ENCODE measurements around the gene DYNC1LI1.
"Not testable (repeated sequence)": the region's sequence is repeated elsewhere in the genome, so short reads cannot be mapped to it uniquely, and the experiment has no call there.

The DYNC1LI1 gene

DNA sequence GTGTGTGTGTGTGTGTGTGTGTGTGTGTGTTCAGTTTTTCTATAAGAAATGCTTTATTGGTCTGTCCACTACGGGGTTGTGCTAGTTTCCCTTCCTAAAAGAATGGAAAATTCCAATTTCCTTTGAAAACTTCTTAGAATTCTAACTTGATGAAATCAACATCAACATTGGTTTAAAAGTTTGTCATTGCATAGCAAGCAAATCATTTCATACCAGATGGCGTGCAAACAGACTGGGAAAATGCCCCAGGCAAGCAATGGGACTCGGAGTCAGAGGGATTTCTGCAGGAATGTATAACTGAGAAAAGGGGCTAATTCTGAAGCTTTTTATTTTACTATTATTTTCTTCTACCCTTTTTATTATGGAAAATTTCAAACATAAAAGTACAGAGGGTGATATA is 13.1 kb upstream of the DYNC1LI1 start:
- DNase-seq (ENCODE audit: low read depth), result no peak

DNA sequence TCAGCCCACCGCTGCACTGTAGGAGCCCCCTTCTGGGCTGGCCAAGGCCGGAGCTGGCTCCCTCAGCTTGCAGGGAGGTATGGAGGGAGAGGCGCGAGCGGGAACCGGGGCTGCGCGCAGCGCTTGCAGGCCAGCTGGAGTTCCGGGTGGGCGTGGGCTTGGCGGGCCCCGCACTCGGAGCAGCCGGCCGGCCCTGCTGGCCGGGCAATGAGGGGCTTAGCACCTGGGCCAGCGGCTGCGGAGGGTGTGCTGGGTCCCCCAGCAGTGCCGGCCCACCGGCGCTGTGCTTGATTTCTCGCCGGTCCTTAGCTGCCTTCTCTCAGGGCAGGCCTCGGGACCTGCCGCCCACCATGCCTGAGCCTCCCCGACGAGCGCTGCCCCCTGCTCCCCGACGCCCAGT is 8.0 kb upstream of the DYNC1LI1 start:
- not testable (repeated sequence) for DNase-seq (ENCODE audit: low read depth)

DNA sequence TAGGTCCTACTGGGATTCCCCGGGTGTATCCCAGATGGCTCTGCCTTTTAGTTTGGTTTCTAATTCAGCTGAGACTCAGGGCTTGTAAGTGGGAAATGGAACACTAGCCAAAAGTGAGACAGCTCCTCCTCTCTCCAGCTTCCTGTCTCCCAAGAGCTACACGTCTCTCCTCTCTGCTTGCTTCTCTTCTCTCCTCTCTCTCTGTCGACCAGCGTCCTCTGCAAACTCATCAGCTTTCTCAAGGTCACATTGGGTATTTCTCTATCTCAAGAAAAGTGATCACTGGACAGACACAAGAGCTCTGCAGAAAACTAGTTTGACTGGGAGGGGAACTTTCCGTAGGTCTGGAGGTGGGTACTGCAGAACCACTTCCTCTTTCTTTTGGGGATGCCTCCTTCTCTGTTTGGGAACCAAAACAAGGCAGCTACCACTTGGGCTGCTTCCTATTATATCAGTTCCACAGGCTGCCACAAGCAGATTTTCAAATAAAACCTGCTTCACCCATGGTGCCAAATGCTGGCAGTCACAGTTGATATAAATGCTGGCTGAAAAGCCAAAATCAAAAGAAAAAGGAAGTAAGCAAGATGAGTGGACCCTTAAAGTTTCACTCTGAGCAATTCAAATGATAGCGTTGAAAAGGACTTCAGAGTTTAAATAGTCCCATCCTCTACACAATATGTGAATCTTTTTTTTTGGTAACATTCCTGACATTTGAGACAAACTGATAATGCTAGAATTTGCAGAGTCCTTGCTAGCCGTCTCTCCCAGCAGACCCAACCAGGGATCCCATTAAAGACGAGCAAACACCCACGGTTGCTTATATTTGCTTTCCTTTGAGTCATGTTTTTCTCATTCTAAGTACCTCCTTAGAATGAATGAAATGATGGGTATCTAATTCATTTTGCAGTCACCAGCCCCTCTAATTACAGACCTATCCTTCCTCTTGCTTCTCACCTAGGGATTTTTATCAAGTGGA is 7.2 kb upstream of the DYNC1LI1 start:
- no peak for DNase-seq (ENCODE audit: low read depth)

DNA sequence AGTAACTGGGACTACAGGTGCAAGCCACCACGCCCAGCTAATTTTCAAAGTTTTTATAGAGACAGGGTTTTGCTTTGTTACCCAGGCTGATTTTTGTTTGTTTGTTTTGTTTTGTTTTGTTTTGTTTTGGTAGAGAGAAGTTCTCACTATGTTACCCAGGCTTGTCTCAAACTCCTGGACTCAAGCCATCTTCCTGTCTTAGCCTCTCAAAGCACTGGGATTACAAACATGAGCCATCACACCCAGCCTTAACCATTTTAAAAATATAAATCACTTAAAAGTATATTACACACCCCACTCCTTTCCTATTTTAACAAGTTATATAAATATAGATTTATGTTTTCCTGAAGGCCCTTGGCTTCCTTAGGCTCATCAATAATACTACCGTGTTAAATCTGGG is 6.5 kb upstream of the DYNC1LI1 start:
- DNase-seq (ENCODE audit: low read depth), result no peak

DNA sequence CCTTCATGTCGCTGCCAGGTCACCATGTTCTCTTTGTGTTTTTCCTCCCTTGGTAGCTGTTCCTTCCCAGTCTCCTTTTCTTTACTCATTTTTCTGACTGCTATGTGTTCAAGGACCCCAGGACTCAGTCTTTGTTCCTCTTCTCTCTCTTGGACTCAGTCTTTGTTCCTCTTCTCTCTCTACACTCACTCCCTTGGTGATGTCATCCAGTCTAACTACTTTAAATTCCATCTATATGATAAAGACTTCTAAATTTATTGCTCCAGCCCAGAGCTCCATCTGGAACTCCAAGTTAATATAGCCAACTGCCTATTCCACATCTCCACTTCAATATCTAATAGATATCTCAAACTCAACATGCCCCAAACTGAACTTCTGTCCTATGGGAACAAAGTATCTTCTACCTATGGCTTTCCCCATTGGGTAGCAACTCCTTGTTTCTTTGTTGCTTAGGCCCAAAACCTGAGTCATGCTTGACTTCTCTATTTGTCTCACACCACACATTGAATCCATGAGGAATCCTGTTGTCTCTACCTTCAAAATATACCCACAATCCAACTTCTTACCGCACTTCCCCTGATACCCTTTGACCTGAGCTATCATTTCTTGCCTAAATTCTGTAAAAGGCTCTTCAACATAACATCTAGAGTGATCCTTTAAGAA is 4.9 kb upstream of the DYNC1LI1 start:
- no peak for DNase-seq (ENCODE audit: low read depth)

DNA sequence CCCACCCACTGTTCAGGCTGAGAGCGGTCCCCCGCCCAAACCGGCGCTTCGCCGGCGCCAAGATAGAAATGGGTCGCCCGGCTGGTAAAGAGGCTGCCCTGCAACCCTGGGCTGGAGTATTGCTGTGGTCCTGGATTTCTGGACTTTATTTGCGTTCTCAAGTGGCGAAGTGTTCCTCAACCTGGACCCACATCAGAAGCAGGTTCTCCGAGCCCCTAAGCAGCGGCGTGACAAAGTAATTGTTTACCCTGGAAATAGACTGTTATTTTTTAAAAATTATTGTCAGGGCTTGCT is 481 bp upstream of the DYNC1LI1 start:
- no peak for DNase-seq (ENCODE audit: low read depth)

DNA sequence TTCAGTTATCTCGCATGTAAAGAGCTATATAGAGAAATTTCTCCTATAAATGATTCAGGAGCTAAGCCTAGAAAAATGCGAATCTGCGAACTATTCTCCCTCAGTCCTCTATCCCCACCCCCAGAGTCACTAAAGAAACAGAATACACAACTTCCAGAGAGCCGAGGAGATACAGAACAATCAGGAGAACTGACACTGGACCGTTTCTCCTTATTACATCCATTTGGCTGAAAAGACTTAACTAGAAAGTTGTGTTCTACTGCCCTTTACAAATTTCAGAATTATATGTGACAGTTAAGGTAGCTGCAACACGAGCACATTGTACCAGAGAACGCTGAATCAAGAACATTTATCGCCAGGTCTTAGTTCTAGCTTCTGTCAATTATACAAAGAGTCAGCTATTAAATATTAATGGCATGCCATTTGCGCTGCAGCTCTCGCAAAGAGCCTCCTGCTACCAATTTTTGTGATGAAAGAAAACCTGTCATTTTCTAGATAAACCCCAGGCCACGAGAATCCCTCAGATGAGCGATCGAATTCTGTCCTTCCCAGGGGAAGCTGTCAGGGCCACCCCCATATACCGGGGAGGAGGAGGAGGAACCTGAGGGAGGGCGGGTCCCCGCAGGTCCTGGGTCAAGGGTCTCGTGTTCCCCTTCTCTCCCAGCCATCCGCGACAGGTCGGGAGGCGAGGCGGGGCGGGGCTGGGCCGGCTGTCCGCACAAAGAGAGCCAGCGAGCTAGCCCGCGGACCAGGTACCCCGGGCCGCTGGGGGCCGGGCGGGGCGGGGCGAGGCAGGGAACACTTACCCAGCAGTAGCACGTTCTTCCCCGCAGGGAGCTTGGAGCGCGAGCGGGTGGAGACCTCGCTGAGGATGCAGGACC is 878 bp downstream of the DYNC1LI1 start:
- peak; percentile 29 for DNase-seq (ENCODE audit: low read depth)

DNA sequence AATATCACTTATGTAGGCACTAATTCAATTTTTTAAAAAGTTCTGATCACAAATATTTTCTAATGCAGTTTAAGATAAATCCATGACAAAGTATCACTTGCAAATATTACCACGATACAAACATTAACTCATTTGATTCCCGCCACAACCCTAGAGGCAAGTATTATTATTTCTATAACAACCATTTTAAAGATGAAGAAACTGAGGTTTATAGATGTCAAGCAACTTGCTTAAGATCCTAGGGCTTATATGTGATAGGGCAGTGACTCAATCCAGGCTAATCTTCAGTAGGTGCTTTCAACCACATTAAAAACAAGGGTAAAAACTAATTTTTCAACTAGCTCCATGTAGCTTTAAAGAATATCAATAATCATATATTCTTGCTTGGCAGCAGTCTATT is 1.7 kb downstream of the DYNC1LI1 start:
- DNase-seq (ENCODE audit: low read depth), result no peak

DNA sequence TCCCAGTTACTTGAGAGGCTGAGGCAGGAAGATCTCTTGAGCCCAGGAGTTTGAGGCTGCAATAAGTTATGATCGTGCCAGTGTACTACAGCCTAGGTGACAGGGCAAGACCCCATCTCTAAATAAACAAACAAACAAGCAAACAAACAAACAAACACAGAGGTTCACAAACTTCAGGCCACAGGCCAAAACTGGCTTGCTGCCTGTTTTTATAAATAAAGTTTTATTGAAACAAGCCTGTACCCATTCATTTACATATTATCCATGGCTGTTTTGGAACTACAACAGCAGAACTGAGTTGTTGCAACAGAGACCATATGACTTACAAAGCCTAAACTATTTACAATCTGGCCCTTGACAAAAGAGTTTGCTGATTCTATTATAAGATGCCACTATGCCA is 6.5 kb downstream of the DYNC1LI1 start:
- no peak for DNase-seq (ENCODE audit: low read depth)

DNA sequence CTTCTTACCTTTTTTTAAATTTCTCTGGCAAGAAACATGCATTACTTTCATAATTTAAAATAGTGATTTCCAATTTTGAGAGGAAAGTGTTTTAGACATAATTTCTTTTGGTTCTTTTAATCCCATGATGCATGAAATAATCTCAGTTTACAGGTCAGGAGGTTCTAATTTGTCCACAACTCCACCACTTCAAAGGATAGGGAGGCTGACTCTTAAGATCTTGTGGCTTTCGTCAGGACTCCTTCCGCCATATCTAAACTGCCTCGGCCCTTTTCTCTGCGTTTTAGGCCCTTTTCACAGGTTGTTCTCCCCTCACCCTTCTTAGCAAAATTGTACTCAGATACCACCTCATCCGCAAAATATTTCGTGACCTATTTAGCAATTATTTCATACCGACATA is 8.0 kb downstream of the DYNC1LI1 start:
- no peak for DNase-seq (ENCODE audit: low read depth)

DNA sequence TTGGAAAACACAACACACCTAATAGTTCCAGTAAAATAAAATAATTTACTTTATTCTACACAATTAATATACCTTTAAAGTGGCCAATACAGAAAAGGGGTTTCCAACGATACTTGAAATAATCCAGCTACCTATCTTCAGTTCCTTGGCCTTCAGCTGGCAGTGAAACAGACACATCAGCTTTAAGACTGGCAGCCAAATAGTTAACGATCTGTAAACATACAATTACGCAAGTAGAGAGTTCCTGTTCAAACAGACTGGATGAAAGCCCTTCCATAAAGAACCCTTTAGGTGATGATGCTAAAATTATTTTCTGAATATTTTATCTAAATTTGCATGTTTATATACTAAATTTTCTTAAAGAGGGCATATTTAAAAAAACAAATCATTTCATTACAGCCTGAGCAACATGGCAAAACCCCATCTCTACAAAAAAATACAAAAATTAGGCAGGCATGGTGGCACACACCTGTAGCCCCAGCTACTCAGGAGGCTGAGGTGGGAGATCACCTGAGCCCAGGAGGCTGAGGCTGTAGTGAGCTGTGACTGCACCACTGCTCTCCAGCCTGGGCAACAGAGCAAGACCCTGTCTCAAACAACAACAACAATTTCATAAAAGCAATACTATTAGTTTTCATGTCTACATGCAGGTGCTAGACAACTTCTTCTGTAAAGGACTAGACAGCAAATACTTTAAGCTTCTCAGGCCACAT is 12.9 kb downstream of the DYNC1LI1 start:
- no peak for DNase-seq (ENCODE audit: low read depth)

DNA sequence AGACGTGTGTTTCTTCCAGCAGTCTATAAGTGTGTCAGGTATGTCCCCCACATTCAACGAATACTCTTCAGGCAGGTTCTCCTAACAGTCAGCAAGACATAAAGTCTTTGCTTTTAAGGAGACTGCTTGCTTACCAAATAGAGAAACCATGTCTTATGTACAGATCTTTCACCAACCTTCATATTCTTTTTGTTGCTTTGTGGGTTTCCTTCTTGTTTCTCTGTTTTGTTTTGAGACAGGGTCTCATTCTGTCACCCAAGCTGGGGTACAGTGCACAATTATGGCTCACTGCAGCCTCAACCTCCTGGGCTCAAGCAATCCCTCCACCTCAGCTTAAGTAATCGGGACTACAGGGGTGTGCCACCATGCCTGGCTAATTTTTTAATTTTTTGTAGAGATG is 14.3 kb downstream of the DYNC1LI1 start:
- no peak for DNase-seq (ENCODE audit: low read depth)

DNA sequence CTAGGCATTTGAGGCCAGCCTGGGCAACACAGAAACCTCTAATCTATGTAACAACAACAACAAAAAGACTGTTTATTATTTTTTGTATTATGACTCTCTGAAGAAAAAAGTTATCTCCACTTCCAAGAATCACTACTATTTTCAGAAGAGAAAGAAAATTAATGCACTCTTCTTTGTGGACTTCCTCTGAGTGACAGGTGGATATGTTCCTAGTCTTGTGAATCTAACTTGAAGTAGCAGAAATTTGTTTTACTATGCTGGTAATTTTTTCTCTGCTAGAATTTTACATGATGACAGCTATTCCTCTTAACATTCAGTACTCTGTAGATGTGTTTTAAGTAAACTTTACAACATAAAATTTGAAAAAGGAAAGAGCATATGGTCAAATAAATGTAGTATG is 16.7 kb downstream of the DYNC1LI1 start:
- DNase-seq (ENCODE audit: low read depth), result no peak

DNA sequence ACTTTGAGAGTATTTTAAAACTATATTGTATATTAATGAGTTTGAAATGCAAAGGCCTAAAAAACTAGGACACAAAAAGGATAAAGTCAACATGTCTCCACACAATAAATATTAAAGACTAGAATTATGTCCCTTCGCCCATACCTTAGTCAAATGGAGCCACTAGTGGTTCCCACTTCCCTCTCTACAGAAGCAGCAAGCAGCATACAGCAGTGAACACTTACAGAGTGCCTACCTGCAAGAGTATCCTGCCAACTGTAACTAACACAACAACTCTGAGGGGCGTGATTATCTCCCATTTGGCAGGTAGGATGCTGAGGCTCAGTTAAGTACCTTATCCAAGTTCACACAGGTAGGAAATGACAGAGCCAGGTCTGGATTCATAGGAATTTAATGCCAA is 17.2 kb downstream of the DYNC1LI1 start:
- no peak for DNase-seq (ENCODE audit: low read depth)

DNA sequence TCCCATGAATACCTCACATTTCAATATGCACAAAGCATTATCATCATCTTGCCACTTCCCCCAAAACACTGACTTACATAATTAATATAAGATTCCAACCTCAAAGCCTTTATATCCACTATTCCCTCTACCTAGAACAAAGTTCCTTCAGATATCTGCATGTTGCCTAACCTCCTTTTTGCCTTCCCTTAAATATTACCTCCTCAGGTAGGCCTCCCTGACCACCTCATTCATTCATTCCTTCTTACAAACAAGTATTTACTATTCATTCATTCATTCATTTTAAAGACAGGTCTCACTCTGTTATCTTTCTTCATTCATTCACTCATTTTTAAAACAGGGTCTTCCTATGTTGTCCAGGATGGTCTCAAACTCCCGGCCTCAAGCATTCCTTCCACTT is 18.6 kb downstream of the DYNC1LI1 start:
- DNase-seq (ENCODE audit: low read depth), result no peak

DNA sequence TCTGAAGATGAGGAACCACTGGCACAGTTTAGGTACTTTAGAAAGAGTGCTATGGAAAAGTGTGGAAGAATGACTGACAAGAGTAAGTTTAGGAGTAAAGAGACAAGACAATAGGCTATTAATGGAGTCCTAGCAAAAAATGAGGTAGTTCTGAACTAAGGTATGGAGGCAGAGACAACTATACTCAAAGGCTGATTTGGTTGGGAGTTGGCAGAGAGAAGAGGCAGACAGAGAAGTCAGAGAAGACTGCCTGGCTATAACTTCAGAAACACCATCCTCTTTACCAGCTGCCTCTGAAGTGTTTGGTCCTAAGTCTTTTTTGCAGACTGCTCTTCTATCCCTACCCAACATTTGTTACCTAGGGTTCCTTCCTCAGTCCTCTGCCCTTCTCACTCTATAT is 19.2 kb downstream of the DYNC1LI1 start:
- no peak for DNase-seq (ENCODE audit: low read depth)

DNA sequence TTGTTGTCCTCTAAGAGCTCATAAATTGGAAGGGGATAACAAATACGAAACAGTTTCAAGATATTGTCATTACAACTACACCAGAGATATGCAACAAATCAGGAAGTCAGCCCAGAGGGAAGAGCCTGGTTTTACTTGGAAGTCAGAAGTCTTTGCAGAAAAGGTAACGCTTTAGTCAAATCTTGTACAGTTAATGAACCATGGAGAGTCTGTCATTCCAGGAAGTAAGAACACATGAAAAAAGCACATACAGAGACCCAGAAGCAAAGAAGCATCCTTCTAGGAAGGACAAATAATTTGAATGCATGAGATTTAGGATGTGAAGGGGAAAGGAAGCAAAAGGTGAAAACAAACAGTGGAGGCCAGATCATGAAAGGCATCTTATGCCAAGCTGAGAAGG is 19.6 kb downstream of the DYNC1LI1 start:
- no peak for DNase-seq (ENCODE audit: low read depth)

DNA sequence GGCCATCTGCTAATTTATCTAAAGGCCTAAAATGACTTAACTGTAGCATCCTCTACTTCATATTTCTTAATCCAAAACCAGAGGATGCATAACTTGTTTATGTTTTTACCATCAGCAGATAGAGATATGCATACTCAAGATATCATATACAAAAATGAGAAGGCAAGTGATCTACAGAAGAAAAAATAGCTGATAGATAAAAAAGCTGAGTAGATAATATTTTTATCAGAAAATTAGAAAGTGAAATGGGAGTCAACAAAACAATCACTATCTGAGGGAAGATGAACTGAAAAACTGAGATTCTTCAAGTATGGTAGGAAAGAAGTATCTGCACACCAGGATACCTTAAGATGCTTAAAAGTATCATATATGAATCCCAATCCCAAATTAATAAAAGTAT is 25.4 kb downstream of the DYNC1LI1 start:
- DNase-seq (ENCODE audit: low read depth), result no peak

DNA sequence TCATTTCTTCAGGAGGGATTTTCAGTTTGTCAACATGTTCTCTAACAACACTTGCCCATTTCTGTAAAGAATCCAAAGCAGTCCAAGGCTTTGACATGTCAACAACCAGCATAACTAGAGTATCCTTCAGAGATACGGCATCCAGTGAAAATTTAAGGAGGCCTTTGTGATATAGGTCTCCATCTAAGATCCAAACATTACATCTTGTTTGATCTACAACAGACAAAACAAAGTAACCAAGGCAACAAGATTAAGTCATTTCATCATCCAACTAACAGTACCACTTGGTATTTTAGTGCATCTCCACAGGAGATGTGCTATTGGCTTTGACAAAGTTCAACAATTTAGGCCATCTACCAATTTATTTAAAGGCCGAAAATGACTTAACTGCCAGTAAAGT is 25.8 kb downstream of the DYNC1LI1 start:
- no peak for DNase-seq (ENCODE audit: low read depth)

DNA sequence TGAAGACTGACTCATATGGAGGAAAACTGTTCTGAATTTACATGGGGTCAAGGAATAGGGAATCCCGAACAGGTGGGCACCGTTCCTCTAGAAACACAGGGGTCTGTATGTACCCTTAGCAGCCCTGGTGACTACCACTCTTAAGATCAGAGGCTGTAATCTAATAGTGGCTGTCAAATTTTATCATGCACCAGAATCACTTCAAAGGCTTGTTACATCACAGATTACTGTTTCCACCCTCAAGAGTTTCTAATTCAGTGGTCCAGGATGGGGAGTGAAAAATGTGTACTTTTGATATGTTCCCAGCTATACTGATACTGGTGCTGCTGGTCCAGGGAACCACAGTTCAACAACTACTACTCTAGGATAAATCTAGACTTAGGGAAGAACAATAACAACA is 27.9 kb downstream of the DYNC1LI1 start:
- DNase-seq (ENCODE audit: low read depth), result no peak

DNA sequence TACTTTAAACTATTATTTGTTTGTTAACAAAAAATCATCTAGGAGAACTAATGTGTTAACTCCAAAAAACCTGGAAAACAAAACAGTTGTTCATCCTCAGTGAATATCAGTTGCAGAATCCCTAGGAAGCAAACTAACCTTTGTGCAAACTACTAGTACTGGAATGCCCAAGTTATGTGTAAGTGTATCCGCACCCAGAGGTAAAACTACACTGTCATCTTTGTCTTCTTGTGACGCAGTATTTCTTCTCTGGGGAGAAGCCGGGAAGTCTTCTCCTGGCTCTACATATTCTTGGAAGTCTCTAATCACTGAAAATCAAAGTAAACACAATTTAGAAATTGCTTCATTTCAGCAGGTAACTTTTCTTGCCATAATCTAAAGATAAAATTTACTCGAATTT is 29.8 kb downstream of the DYNC1LI1 start:
- DNase-seq (ENCODE audit: low read depth), result no peak

DNA sequence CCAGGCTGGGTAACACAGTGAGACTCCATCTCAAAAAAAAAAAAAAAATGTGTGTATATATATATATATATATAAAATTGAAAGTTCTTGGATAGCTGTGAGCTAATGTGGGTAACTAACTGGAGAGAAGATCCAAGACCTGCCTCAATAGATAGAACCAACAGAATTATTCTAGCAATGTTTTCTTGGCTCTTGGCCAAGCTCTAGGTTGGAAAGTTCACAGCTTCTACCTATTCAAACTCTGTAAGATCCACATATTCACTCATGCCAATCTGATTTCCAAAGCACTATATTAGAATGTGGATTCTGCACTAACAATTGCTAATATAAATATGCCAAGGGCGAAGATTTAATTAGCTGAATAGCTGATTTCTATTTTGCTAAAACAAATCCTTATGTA is 38.2 kb downstream of the DYNC1LI1 start:
- DNase-seq (ENCODE audit: low read depth), result no peak

Measured in activated T-cell treated with anti-CD3 and anti-CD28 coated beads for 48 hours (primary cell).